ENCODE measurements around the gene MEF2C. TPM values are rescaled to one million over a fixed set of nuclear protein-coding genes. Genes with fewer than 3 reads are reported as not detected.

Gene MEF2C
- polyA plus RNA-seq, 3 donors = 32.0 to 89.3 (median 88.3) TPM

DNA sequence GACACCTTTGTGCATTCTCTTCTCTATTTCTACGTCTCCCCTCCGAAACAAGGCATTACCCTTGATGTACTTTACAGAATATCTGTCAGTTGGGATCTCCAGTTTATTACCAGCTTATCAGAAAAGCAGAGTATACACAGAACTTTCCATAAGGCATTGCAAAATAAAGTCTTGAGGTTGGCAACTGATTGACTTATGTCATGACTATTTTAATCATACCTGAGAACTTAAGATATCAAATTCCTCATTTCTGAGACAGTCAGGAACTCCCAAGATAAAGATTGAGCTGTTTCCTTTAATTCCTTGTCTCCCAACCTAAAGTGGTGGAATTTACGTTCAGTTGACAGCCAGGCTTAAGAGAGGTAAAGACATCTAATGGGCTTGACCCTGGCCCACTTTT, 110.9 kb downstream of the MEF2C start:
- H3K9me3 ChIP-seq (replicated peaks in 1 of 2; ENCODE audit: control insufficient read depth in 1 of 2, insufficient read depth in 1 of 2, low read length in 2 of 2) = no peaks in the 10 kb centered on the region
- H3K4me1 ChIP-seq (ENCODE audit: control insufficient read depth in 1 of 2, insufficient read depth in 2 of 2, low read length in 2 of 2) = no peaks in the 10 kb centered on the region
- H2AFZ ChIP-seq (ENCODE audit: insufficient read depth, low read depth, low read length, poor library complexity, severe bottlenecking) = no peak overlapping the region
- H3K79me2 ChIP-seq (ENCODE audit: insufficient read depth, low read length) = no peaks in the 10 kb centered on the region
- no peak overlapping the region for H3K27ac ChIP-seq (ENCODE audit: low read depth in 1 of 2, low read length in 2 of 2)
- Mint-ChIP-seq H3K4me3 (no peak overlapping the region), H3K27ac (peak overlapping the region in 1 of 7 donors; percentile 48), H3K27me3 (ENCODE audit: low read depth in 3 of 3) (no peaks in the 10 kb centered on the region), H3K36me3 (peaks cover 67 to 69% of the 10 kb centered on the region in 2 donors), H3K4me1 (peaks cover 6% of the 10 kb centered on the region), H3K9me3 (peaks cover 0 to 2% (median 0%) of the 10 kb centered on the region in 7 donors)
- intact Hi-C loops (cut with micrococcal nuclease) = no loop called here
- TF ChIP-seq, protein P1, sequence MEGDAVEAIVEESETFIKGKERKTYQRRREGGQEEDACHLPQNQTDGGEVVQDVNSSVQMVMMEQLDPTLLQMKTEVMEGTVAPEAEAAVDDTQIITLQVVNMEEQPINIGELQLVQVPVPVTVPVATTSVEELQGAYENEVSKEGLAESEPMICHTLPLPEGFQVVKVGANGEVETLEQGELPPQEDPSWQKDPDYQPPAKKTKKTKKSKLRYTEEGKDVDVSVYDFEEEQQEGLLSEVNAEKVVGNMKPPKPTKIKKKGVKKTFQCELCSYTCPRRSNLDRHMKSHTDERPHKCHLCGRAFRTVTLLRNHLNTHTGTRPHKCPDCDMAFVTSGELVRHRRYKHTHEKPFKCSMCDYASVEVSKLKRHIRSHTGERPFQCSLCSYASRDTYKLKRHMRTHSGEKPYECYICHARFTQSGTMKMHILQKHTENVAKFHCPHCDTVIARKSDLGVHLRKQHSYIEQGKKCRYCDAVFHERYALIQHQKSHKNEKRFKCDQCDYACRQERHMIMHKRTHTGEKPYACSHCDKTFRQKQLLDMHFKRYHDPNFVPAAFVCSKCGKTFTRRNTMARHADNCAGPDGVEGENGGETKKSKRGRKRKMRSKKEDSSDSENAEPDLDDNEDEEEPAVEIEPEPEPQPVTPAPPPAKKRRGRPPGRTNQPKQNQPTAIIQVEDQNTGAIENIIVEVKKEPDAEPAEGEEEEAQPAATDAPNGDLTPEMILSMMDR (IDR thresholded peaks at IDR 0.05) = no peak
- no peak overlapping the region for H3K9ac ChIP-seq (ENCODE audit: insufficient read depth, low read length, poor library complexity, severe bottlenecking)
- WGBS (ENCODE audit: insufficient coverage) = no CpG with 5 or more reads among the region's 3 CpGs
- peaks cover 81% of the 10 kb centered on the region for H4K20me1 ChIP-seq (ENCODE audit: insufficient read depth, low read length)
- H3K4me3 ChIP-seq (replicated peaks in 1 of 3; ENCODE audit: low read depth in 2 of 3, low read length in 3 of 3) = no peak overlapping the region
- peaks cover 37 to 73% of the 10 kb centered on the region in 2 donors for H3K36me3 ChIP-seq (replicated peaks in 1 of 2; ENCODE audit: control insufficient read depth in 1 of 2, insufficient read depth in 2 of 2, low read length in 2 of 2)
- no peaks in the 10 kb centered on the region for H3K27me3 ChIP-seq (ENCODE audit: control insufficient read depth in 2 of 2, insufficient read depth in 2 of 2, low read length in 2 of 2)
- no peak for DNase-seq
- no peak overlapping the region for H3K4me2 ChIP-seq (replicated peaks; ENCODE audit: extremely low read depth, low read length, poor library complexity, severe bottlenecking)

- TF ChIP-seq, protein P1 (IDR thresholded peaks at IDR 0.05) = no peak
- peak overlapping the region in 4 of 7 donors; percentile 0 to 59 (median 2) for H3K27ac Mint-ChIP-seq
- Histone ChIP-seq H3K4me1 (ENCODE audit: control insufficient read depth in 1 of 2, insufficient read depth in 2 of 2, low read length in 2 of 2) (no peaks in the 10 kb centered on the region), H3K27ac (ENCODE audit: low read depth in 1 of 2, low read length in 2 of 2) (no peak overlapping the region), H3K36me3 (replicated peaks in 1 of 2; ENCODE audit: control insufficient read depth in 1 of 2, insufficient read depth in 2 of 2, low read length in 2 of 2) (peaks cover 33 to 74% of the 10 kb centered on the region in 2 donors), H2AFZ (ENCODE audit: insufficient read depth, low read depth, low read length, poor library complexity, severe bottlenecking) (no peak overlapping the region), H3K4me2 (replicated peaks; ENCODE audit: extremely low read depth, low read length, poor library complexity, severe bottlenecking) (no peak overlapping the region), H3K9me3 (replicated peaks in 1 of 2; ENCODE audit: control insufficient read depth in 1 of 2, insufficient read depth in 1 of 2, low read length in 2 of 2) (no peaks in the 10 kb centered on the region), H3K27me3 (ENCODE audit: control insufficient read depth in 2 of 2, insufficient read depth in 2 of 2, low read length in 2 of 2) (no peaks in the 10 kb centered on the region), H3K4me3 (replicated peaks in 1 of 3; ENCODE audit: low read depth in 2 of 3, low read length in 3 of 3) (no peak overlapping the region), H3K9ac (ENCODE audit: insufficient read depth, low read length, poor library complexity, severe bottlenecking) (no peak overlapping the region), H4K20me1 (ENCODE audit: insufficient read depth, low read length) (peaks cover 76% of the 10 kb centered on the region), H3K79me2 (ENCODE audit: insufficient read depth, low read length) (no peaks in the 10 kb centered on the region)
- DNase-seq = peak in 1 of 3 donors; percentile 31
- H3K36me3 Mint-ChIP-seq = peaks cover 64 to 68% of the 10 kb centered on the region in 2 donors
- intact Hi-C loops (cut with micrococcal nuclease) = no loop called here
- H3K9me3 Mint-ChIP-seq = peaks cover 0 to 2% (median 0%) of the 10 kb centered on the region in 7 donors
- 38% methylated on average over 1 of the region's 8 CpGs for WGBS (ENCODE audit: insufficient coverage)
- no peaks in the 10 kb centered on the region for H3K27me3 Mint-ChIP-seq (ENCODE audit: low read depth in 3 of 3)
- H3K4me1 Mint-ChIP-seq = peaks cover 6% of the 10 kb centered on the region
- H3K4me3 Mint-ChIP-seq = no peak overlapping the region
Measured at GRCh38 chr5:88770276-88771257, 112.4 kb downstream of the MEF2C start.

Data from CD14-positive monocyte (primary cell).